GM18858 (cell line): ENCODE data around the gene EXOC2.
A peak's percentile ranks its signal among the peaks of the same experiment; 100 is the strongest.
"Not testable (repeated sequence)": the region's sequence is repeated elsewhere in the genome, so short reads cannot be mapped to it uniquely, and the experiment has no call there.

Source experiments
- ATAC-seq: cut with Tn5 transposase; IDR thresholded peaks from one replicate; pipeline ENCODE4 v1.9.1; 2021; ENCODE audit not compliant: unreplicated experiment

Gene EXOC2

GRCh38 chr6:709471-710056 is 16.6 kb upstream of the EXOC2 start:
- ATAC-seq: no peak

- no peak for ATAC-seq
These were observed 15.3 kb upstream of the EXOC2 start for GRCh38 chr6:708237-708598.

- no peak for ATAC-seq
These were observed 14.8 kb upstream of the EXOC2 start for GRCh38 chr6:707576-708236.

GRCh38 chr6:706819-707381 is 14.0 kb upstream of the EXOC2 start:
- no peak for ATAC-seq

GRCh38 chr6:706146-706545 is 13.2 kb upstream of the EXOC2 start:
- no peak for ATAC-seq

- no peak for ATAC-seq
These were observed 12.1 kb upstream of the EXOC2 start for GRCh38 chr6:705047-705446.

GRCh38 chr6:704046-704445 is 11.1 kb upstream of the EXOC2 start:
- ATAC-seq: no peak

GRCh38 chr6:703552-703951 is 10.6 kb upstream of the EXOC2 start:
- ATAC-seq: no peak

- ATAC-seq: no peak
These were observed 9.0 kb upstream of the EXOC2 start for GRCh38 chr6:701700-702479.

GRCh38 chr6:701215-701614 is 8.3 kb upstream of the EXOC2 start:
- ATAC-seq: no peak

GRCh38 chr6:700490-700889 is 7.6 kb upstream of the EXOC2 start:
- no peak for ATAC-seq

GRCh38 chr6:699319-699718 is 6.4 kb upstream of the EXOC2 start:
- ATAC-seq: no peak

- ATAC-seq: not testable (repeated sequence)
These were observed 1.6 kb upstream of the EXOC2 start for GRCh38 chr6:694431-695126.

GRCh38 chr6:693723-694009 is 727 bp upstream of the EXOC2 start:
- no peak for ATAC-seq

- ATAC-seq: peak; percentile 49
These were observed 535 bp downstream of the EXOC2 start for GRCh38 chr6:692356-692851.

- no peak for ATAC-seq
These were observed 3.7 kb downstream of the EXOC2 start for GRCh38 chr6:689223-689622.

- ATAC-seq: no peak
These were observed 6.4 kb downstream of the EXOC2 start for GRCh38 chr6:686497-686896.

- no peak for ATAC-seq
These were observed 7.9 kb downstream of the EXOC2 start for GRCh38 chr6:684831-685636.

GRCh38 chr6:683742-684440 is 9.0 kb downstream of the EXOC2 start:
- no peak for ATAC-seq
